ENCODE measurements around the gene SLC39A3.
A peak's percentile ranks its signal among the peaks of the same experiment; 100 is the strongest.

The SLC39A3 gene, protein sequence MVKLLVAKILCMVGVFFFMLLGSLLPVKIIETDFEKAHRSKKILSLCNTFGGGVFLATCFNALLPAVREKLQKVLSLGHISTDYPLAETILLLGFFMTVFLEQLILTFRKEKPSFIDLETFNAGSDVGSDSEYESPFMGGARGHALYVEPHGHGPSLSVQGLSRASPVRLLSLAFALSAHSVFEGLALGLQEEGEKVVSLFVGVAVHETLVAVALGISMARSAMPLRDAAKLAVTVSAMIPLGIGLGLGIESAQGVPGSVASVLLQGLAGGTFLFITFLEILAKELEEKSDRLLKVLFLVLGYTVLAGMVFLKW

DNA sequence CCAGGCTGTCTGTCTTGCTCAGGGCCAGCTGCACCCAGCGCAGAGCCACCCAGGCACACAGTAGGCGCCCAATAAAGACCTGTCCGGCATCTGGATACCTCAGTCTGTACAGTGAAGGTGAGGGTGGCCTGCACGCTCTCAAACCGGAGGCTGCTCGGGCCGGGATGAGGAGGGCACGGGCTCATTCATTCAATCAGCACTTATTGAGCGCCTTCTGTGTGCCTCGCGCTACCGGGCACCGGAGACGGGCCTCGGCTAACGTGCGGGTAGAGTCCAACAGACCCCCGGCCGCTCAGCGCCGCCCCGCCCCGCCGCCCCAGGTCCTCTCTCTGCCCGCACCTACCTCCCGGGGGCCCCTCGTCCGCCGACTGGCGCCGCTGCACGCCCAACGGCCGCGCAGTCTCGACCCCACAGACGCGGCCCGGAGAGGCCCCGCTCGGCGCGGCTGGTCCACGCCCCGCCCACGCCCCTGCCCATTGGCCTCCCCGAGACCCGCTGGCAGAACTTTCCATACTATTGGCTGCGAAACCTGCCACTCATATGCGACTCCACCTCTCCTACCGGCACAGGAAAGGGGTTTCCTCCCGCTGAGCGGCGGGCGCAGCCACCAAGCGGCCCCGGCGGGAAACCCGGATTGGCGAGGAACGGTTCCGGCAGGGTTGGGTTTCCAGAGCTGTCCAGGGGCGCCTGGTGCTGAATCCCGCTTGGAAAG lies at the start of gene SLC39A3:
SLC39A3 (minus strand) TSS at position 416 of the 712 bp plus-strand sequence. CDS start 2,760 bp downstream, outside the sequence.
- DNase-seq = peak; percentile 87

DNA sequence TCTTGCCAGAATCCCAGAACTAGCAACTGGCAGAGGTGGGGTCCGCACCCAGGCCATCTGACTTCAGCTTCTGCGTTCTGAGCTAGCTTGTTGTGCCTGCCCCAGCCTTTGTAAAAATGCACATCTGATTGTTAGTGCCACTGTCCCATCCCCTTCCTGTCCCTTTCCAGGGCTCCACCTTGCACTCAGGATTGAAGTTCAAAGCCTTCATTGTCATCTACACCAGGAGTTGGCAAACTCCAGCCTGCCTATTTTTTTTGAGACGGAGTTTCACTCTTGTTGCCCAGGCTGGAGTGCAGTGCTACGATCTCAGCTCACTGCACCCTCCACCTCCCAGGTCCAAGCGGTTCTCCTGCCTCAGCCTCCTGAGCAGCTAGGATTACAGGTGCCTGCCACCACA lies 48.4 kb upstream of the SLC39A3 start:
- no peak for DNase-seq

DNA sequence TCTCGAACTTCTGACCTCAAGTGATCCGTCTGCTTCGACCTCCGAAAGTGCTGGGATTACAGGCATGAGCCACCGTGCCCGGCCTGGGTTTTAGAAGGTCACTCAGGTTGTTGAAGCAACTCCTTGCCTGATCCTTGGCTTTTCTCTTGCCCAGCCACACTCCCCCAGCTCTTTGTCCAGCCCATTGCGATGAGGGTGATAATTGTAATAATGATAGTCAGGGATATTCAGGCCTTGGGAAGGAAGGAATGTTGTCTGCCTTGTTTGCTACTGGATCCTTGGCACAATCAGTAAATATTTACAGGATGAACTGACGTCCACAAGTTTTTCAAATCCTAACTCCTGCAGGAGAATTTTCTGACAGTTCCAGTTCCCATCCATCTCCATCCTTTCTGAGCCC lies 47.3 kb upstream of the SLC39A3 start:
- DNase-seq = no peak

DNA sequence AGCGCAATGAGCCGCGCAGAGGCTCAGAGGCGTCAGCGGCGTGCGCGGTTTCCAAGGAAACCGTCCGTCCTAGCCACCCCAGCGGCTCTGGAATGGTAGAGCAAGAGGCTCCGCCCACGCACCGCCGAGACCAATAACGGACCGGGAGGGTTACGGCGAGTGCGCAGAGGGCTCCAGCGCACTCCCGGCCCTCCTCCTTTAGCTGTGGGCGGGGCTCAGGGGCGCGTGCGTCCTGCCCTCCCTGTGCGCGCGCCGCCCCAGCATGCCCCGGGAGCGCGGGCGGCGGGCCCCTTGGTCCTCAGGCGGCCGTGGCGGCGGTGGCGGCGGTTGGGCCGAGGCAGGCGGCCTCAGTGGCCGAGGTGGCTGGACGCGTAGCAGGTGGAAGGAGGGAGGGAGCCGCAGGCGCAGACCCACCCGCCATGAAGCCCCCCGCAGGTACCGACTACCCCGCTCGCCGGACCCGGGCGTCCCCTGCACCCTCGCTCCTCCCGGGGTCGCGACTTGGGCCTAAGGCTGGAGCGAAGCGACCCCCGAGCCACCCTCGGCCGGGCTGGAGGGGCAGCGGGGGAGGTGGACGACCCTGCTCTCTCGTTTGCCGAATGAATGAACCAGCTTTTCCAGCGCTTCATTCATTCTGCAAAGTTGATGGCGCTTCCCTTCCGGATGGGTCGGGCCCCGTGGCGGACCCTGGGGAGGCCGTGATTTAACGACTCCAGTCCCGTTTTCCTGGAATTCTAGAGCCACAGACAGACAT lies 45.6 kb upstream of the SLC39A3 start, which contains the start of gene THOP1:
THOP1 (plus strand) TSS at position 260 of the 754 bp plus-strand sequence; CDS start at position 420, 160 bp downstream.
- peak; percentile 98 for DNase-seq

DNA sequence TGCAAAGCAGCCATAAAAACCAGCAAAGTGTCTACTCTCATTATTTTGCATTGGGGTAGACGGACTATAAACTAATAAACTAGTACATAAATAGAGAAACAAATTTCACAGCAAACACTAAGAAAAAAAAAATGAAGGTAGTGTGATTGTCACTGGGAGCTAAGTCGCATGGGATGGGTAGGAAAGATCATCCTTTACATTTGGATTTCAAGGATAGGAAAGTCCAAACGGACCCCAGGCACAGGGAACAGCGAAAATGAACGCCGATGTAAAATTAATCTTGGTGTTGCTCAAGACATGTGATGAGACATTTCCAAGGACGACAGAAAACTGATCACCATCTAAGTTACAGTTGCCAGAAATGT lies 43.9 kb upstream of the SLC39A3 start:
- DNase-seq = no peak

DNA sequence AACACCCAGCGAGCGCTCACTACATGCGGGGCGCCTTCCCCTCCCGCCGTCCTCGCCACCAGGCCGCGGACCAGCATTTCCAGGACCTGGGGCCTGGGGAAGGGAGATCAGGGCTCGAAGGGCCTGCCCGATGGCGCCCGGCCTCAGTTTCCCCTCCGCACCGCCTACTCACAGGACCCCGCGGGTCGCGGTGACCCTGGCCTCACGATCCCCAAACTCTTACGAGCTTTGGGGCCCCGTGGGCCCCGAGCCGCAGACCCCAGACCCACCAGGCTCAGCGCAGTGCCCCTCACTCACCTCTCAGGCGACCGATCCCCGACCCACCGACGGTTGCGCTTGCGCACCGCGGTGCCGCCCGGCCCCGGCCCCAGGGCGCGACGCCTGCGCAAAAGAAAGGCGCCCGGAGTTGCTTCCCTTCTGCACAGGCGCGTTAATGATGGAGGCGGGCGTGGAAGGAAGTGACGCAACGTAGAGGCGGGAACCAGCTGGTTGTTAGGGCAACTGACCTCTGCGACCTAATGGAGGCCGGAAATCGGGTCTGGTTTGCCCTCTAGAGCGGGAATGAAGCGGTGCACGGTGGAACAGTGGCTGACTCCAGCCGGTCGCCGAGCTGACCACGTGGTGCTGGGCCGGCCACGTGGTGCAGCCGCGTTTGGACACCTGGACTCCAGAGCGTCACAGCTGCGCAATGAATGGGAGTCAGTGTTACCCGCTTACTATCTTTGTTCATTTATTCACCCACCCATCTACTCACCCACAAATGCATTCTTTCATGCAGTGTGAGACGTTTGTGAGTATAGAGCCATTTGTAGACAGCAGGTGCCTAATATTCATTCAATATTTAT lies 43.3 kb upstream of the SLC39A3 start, which contains the start of gene SGTA:
SGTA (minus strand) TSS at position 338 of the 845 bp plus-strand sequence. CDS start 14,205 bp downstream, outside the sequence.
- DNase-seq = peak; percentile 94

DNA sequence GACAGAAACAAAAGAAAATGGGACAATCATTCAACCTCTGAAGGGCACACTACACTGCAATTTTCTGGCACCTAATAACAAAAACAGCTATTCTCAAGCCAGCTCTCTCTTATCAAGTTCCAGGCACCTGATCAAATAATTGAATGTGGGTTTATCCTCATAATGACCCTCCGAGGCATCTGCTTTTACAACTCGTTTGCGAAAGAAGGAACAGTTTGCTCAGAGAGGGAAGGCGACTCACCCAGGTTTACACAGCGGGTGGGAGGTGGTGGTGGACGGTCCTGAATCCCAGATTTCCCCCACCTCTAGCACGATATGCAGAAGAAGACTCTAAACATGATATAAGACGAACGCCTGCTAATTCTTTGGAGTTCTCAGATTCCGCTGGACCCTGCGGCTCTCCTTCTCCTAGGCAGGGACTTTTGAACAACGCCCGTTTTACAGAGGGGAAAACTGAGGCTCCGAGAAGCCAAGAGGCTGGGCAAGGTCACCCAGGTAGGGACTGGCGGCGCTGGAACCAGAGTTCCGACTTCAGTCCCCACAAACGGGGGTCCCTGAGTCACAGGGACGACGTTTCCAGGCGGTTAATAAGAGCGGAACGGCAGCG lies 42.6 kb upstream of the SLC39A3 start:
- no peak for DNase-seq

DNA sequence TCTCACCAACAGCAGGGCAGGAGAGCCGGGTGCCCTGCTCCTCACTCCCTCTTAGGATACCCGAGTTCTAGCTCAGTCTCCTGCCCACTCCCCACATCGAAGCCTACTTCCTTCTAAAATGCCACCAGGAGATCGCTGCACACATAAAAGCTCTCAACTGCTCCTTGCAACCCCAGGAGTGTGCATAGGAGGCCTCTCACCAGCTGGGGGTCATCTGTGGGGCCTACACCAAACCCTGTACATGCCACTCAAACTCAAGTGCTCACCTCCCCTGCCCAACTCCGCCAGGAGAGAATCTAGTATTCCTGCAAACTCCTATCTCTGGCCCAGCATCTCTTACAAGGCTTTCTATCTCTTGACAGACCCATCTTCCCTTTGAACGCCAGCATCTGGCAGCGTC lies 40.5 kb upstream of the SLC39A3 start:
- no peak for DNase-seq

DNA sequence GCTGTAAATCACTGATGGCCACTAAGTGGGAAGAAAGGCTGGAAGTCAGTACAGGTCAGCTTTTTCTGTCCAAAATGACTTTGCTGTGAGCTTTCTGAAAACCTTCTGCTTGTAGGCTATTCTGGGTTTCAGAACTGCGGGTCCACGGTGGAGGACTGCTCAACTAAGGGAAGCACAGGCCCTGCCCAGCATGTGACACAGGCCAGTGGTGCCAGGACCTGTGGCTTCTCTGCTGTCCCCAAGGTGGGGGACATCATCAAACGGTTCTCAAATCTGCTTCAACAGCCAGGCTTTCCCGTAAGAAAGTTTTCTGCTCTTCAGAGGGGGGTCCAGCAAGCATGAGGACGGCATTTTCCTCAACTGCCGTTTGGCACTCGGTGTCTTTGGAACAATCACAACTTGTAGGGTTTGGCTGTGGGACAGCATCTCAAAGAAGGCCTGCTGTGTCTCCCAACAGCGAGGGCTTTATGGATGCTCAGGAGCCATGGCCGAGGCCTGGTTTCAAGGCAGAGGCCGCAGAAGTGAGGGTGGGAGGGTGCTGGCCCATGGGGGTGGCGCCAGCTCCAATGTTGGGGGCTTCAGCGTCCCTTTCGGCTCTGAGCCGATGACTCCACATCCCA lies 39.4 kb upstream of the SLC39A3 start:
- no peak for DNase-seq

DNA sequence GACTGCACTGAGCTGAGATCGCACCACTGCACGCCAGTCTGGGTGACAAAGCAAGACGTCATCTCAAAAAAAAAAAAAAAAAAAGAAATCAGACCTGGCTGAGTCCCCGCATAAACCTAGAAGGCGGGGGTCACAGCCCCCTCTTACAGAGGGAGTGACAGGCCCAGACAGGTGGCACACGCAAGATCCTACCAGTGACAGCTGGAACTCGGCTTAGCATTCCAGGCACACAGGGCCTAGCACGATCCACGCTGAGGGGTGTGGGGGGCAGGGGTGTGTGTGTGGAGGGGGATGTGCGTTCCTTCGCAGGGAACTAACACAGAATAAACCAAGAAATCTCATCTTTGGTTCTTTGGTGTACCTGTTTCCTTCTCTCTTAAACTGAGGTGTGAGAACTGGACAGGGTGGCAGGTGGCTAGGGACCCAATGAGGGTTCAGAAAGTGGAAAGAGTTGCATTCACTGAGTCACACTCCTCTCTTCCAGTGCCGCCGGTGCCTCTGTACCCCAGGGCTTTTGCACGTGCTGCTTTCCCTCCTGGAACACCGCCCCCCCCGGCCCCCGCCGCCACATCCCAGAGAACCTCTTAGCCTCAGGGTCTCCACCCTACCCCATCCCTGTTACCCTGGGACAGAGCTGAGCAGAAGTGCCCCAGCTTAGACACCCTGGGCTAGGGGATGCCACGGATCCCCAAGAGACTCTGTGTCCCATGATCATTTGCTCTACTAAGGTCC lies 38.3 kb upstream of the SLC39A3 start:
- DNase-seq = no peak

DNA sequence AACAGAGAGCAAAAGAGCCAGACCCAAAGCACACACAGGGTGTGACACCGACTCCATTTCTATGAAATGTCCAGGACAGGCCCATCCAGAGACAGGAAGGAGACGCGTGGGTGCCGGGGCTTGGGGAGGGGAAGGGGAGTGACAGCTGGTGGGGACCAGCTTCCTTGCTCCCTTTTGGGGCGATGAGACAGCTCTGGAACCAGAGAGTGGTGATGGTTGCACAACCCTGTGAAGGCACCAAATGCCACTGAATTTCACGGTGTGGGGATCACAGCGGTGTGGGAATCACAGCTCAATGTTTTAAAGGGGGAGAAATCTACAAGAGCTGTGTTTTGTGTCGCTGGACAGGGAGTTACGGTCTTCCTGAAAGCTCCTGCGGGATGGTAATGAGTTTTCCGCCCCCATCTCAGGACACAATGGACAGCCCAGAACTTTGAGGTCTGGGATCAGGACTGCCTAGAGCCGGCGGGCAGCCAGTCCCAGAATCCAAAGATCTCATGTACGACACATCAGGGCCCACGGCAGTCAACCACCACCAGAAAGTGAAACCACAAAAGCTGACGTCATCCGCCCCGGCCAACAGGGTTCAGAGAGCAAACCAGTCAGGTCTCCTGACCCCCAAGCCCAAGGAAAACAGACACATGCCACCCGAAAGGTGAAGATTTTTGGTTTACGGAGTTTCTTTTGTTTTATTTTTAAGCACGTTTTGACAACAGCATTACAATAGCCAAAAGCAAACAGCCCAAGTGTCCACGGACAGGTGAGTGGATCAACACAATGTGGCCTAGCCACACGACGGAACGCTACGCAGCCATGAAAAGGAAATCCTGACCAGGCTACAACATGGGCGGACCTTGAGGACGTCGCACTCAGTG lies 36.0 kb upstream of the SLC39A3 start:
- DNase-seq = no peak

DNA sequence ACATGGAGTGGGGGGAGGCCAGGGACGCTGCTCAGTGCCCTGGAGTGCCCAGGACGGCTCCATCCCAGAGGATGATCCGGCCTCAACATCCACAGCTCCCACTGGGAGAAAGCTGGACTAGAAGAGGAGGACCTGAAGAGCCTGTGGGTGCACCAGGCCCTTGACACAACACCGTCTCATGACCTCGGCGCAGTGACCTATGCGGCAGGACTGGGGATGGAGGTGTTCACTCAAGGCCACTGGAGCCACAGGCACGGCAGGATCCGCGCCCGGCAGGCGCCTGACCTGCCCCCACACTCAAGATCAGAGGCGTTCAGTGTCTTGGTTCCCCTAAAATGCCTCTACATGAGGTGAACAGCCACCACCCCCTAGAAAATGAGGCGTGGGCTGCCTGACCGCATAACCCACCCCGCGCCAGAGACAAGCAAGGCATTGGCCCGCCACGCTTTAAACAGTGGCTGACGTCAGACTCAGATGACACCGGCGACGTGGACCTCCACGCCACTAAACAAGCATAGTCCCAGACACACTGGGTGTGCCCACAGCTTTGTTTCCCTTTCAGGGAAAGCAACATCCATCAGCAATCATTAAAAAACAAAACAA lies 35.2 kb upstream of the SLC39A3 start:
- no peak for DNase-seq

DNA sequence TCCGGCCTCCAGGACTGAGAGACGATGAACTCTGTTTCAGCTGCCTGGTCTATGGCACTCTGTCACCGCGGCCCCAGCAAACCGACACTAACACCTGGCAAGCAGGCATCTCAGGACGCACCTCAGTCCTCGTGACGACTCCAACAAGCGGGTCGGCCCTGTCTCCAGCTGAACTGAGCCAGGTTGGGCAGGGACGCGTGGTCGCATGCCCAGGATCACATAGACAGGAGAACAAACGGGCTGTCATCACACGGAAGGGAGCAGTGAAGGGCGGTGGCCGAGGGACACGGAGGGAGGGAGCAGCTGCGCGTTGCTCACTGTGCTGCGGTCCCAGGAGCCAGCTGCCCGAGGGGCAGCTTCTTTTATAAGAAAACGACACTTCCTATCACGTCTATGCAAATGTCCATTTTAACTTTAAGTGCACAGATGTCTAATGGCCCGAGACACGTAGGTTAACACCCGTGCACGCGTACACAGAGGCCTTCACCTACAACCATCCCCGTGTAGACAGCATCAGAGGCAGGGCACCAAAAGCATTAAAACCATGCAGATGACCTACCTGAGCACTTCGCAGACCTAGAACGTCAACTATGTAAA lies 34.4 kb upstream of the SLC39A3 start:
- no peak for DNase-seq

DNA sequence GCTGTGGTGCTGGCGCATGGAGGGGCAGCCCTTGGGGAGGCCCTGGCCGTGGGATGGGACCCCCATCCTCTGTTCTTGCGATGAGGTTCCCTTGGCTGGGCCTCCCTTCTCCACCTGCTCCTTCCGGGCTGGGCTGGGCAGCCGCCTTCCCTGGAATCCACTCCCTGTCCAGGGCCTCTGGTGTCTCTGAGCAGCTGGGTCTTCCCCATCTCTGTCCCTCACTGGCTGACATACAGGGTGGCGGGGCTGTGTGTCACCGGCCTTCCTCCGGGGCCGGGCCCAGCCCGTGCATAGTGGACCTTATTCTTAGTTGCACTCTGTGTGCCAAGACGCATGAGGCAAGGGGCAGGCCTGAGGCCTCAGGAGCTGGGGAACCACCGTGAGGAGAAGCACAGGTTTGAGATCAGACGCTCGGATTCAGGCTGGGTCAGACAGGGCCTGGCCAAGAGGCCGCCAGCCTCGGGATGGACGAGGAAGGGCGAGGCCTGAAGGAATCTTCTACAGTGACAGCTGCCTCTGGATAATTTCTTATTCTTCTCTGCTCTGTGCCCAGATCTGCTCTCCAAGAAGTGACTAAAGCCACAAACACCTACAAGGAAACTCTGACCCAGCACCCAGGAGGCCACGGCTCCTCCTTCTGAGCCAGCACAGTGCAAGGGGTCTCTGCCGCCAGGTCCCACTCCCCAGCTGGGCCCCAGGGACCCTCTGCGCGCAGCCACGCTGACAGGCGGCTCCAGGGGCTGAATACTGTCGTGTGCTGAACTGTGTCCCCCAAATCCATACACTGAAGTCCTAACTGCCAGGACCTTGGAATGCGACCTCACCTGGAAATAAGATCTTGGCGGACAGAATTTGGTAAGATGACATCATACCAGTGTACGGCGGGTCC lies 32.2 kb upstream of the SLC39A3 start:
- no peak for DNase-seq

DNA sequence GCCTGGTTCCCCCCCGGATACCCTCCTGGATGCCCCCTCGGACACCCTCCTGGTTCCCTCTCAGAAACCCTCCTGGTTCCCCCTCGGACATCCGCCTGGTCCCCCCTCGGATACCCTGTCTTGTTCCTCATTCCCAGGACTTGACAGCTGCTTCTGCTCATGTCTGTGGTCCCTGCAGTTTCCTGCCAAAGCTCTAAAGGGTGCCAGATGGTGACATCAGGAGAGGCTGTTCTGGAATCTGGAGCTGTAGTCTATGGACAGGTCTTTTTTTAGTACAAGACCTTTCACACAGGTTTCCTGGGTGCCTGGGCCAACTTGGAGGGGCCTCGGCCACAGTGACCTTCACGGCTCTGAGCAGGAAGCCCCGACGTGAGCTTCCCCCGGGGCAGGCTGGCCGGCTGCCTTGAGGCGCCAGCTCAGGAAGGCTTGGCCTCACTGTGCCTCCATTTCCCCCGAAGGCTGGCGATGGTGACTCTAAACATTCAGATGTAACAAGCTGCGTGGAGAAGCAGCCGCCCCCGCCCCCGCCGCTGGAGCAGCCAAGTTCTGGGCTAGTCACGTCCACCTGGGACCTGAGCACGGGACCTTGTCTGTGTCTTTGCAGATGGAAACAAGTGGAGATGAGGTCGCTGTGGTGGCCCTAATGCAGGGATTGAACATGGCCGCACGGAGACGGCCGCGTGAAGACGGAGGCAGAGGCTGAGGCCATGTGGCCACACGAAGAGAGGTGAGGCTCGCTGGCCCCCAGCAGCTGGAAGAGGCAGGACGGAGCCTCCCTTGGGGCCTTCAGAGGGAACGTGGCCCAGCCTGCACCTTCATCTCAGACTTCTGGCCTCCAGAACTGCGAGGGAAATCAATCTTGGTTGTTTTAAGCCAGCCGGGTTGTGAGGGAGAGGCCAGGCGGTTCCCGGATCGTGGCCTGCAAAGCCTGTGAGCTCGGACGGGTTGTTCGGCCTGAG lies 30.5 kb upstream of the SLC39A3 start:
- no peak for DNase-seq

DNA sequence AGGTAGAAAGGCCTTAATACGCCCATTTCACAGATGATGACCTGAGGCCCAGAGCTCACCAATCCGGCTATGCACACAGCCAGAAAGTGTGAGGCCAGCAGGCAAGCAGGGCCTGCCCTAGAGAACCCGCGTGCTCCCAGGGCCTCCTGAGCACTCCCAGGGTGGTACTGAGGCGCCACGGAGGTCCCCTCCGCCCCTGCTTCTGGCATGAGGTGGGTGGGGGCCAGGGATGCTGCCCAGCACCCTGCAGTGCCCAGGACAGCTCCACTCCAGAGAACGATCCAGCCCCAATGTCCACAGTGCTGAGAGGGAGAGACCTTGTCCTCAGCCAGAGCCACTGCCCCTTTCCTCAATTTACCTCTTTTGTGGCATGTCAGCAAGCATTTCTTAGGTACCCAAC lies 29.4 kb upstream of the SLC39A3 start:
- no peak for DNase-seq

Data from NCI-H187 treated with DMSO at 0.1 percent for 48 hours (cell line).